Pons (tissue), 1 donor: ENCODE results near the gene NINJ1.
"Not testable (repeated sequence)": the region's sequence is repeated elsewhere in the genome, so short reads cannot be mapped to it uniquely, and the experiment has no call there.

Experiments used
- DNase-seq: peaks from one replicate; pipeline ENCODE4 v3.0.0-alpha.2; 2016; ENCODE audit warnings: low spot score

NINJ1 gene

DNA sequence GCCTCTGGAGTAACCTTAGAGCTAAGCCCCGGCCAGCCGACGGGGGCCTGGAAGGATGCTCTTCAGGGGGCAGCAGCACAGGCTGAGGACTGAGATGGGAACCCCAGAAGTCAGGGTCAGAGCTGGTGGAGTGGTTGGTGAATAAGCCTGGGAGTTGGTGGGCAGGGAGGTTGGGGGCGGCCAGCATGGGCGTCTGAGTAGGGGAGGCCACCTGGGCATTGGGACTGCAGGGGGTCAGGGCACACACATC, 14.4 kb downstream of the NINJ1 start:
- no peak for DNase-seq

DNA sequence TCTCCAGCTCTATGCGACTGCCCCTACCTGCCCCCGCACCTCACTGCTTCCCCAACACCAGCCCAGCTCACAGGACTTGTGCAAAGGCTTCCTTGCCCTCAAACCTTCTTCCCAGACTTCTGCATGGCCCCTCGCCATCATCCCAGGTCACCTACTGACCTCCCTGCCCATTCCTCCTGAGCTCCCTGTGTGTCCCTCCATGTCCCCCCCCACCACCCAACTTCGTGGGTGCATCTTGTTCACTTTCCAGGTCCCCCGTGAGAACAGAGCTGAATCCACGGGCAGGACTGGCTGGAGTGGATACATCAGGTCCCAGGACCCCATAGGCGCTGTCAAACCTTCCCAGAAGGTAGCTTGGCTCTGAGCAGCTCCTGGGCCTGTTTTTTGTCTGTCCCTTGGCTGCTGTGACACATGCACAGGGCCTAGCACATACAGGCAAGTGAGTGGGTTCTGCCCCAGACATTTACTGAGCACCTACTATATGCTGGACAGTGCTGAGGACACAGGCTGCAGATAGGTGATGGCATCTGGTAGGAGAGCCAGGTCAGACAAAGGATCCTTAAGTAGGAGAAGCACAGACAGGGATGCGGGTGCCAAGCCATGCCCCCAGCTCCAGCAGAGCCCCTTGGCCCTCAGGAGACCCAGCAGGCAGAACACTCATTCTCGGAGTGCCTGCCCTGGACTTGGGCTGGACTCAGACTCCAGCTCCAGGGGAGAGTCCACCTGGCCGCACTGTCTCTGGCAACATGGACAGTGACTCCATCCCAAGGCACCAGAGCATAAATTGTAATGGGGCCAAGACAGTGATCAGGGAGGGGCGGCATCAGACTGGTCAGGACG, 15.0 kb downstream of the NINJ1 start:
- DNase-seq = no peak

DNA sequence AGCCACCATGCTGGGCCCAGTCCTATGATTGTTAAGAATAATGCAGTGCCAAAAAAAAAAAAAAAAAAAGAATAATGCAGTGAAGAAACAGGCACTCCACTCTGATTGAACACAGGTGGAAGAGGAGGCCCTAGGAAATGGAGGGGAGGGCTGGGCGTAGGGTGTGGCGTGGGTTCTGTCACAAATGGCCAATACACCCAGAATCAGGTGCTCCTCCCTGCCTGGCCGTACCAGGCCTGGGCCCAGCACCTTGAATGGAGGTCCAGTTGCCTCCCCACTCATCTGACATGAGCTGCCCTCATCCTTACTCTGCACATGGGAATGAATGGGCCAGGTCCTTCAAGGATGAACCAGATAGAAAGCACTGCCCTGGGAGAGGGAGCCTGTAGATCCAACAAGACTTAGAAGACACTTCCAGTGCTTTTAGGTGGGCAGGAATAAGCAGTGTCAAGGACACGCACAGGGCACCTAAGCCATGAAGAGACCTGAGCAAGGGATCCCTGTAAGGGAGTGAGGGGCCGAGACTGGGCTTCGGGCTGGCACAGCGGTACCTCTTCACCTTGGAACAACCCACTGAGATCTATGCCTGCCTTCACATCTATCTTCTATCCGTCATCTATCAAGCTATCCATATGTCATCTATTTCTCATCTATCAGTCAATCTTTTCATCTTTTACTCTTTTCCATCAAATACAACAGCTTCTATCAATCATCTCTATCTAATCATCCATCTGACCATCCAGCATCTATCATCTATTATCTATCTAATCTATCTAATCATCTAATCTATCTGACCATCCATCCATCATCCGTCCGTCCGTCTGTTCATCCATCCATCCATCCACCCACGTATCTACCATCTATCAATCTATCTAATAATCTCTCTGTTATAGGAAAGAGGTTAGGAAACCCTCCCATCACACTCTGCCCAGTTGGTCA, 15.9 kb downstream of the NINJ1 start:
- DNase-seq = no peak

DNA sequence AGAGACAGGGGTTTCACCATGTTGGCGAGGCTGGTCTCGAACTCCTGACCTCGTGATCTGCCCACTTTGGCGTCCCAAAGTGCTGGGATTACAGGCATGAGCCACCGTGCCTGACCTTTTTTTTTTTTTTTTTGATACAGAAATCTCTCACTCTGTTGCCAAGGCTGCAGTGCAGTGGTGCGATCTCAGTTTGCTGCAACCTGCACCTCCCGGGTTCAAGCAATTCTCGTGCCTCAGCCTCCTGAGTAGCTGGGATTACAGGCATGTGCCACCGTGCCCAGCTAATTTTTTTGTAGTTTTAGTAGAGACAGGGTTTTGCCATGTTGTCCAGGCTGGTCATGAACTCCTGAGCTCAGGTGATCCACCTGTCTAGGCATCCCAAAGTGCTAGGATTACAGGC, 16.5 kb downstream of the NINJ1 start:
- DNase-seq = not testable (repeated sequence)

DNA sequence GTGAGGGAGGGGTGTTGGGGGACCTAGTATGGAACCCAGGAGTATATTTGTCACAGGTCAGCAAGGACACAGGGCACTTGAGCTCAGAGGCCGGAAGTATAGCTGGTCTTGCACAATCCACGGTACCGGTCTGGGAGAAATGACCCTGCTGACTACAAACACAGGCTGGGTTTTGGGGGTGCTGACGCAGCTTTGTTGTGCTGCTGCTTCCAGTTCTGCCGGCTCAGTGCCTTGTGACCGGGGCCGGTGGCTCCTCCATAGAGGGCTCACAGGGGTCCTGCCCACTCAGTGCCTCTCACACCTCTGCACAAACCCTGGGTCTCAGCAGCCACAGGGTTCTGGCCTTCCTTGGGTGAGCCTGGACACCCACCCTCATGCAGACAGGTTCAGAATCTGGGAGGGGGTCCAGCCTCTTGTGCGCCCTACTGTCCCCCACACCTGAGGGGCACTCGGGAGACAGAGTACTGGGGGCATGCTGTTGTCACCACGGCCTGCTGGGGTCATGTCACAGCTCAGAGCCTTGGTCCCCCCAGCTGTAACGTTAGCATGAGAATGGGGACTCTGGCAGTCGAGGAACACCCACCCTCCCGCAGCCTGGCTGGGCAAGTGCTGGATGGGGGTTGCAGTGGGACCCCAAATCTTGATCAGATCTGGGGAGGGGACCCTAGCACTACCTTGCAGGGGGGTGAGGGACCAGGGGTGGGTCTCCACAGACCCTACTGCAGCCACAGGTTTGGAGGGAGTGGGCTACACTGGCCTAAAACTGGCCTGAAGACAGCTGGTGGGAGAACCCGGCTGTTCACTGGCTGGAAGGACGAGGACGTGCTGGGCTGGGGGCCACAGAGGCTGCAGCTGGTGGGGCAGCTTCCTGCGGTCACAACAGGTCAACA, 17.7 kb downstream of the NINJ1 start:
- peak; percentile 73 for DNase-seq

DNA sequence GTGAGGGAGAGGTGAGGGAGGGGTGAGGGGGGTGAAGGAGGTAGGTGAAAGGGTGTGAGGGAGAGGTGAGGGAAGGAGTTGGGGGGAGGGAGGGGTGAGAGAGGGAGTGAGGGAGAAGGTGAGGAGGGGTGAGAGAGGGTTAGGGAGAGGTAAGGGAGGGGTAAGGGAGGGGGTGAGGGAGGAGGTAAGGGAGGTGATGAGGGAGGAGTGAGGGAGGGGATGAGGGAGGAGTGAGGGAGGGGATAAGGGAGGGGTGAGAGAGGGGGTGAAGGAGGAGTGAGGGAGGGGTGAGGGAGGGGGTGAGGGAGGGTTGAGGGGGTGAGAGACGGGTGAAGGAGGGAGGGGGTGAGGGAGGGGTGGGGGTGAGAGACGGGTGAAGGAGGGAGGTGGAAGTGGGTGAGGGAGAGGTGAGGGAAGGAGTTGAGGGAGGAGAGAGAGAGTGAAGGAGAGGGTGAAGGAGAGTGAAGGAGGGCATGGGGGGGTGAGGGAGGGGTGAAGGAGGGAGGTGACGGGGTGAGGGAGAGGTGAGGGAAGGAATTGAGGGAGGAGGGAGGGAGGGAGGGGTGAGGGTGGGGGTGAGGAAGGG, 18.5 kb downstream of the NINJ1 start:
- DNase-seq = no peak

DNA sequence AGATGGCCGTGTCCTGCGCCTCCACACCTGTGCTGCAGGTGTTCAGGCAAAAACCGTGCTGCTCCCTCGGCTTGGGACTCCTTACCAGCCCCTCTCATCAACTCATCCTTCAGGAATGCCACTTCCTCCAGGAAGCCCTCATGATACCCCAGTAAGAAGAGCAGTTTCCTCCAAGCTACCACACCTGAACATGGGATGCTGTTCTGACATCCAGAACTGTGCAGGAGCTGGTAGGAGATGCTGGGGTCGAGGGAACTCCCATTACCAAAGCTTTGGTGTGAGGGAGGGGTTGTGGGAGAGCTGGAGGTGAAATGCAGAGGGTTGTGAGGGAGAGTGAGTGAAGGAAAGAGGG, 19.1 kb downstream of the NINJ1 start:
- no peak for DNase-seq

DNA sequence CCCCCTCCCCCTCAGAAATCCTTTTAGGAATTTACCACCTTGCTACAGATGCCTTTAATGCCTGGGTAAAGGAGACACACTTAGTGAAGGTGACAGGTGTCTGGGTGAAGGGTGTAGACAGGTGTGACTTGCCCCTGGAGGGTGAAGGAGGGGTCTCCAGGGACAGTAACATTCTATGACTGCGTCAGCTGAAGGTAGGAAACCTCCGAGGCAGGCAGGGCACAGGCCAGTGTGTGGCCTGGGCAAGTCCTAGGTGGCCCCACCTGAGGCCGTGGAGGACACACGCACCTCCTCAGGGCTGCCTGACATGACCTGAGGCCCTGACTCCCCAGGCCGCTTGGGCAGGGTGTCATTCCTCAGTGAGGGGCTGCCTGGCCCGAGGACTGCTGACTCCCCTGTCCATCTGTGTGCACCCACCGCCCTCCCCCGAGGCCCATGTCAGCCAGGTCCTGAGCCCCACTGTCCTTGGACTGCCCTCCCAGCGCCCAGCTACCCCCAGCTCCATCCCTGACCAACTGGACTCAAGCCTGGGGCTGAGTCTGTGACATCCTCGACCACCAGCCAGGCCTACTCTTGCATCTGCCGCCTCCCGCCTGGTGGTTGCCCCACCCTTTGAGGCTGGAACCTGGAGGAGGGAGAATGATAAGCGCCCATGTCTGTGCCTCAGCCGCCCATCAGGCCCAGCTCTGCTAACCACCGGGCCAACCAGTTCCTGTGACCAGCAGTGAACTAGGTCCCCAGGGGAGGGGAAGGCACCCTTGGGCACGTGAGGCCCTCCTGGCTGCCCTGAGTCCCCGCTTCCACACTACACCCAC, 19.7 kb downstream of the NINJ1 start:
- DNase-seq = no peak

DNA sequence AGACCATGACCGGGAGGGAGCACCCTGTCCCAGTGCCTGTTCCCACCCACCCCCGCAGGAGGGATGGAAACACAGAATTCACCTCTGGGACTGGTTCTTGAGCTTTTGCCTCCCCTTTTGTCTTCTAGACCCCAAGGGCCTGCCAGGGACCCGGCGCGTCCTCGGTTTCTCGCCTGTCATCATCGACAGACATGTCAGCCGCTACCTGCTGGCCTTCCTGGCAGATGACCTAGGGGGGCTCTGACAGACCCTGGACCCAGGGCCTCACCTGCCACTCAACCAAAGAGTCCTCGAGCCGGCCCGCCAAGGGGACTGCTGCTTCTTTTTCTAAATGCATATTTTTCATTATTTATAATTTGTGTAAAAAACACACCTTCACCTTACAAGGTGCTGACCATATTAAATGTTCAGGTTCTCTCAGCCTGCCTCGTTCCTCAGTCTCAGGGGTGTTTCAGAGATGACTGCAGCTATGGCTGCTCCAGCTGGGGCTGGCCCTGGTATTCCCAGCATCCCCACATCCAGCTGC, 21.1 kb downstream of the NINJ1 start:
- no peak for DNase-seq

DNA sequence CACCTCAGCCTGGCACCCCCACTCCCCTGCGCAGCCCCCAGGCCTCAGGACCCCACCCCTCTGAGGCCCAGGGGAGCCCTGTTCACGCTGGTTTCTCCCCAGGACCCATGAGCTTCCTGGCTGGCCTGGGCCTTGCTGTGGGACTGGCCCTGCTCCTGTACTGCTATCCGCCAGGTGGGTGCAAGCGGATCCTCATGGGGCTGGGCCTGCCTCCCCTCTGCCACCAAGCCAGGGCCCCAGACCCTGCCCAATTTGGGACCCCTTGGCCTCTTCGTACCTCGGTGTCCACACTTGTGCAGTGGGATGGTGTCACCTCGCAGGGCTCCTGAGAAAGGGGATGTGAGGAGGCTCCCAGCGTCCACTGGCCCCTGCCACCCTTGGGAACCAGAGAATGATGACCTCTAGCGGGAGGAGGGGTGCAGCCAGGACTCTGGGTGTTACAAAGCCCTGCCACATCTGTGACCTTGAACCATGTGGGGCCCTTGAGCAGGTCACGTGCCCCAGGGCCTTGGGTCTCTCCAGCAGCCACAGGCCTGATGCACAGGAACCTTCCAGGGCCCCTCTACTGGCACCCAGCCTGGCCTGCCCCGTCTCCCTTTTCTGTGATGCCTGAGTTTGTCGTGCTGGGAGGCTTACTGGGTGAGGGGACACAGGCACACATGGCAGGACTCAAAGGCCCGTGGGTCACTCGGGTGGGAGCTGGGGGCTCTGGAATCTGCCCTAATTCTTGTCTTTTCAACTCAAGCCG, 21.8 kb downstream of the NINJ1 start:
- DNase-seq = no peak

DNA sequence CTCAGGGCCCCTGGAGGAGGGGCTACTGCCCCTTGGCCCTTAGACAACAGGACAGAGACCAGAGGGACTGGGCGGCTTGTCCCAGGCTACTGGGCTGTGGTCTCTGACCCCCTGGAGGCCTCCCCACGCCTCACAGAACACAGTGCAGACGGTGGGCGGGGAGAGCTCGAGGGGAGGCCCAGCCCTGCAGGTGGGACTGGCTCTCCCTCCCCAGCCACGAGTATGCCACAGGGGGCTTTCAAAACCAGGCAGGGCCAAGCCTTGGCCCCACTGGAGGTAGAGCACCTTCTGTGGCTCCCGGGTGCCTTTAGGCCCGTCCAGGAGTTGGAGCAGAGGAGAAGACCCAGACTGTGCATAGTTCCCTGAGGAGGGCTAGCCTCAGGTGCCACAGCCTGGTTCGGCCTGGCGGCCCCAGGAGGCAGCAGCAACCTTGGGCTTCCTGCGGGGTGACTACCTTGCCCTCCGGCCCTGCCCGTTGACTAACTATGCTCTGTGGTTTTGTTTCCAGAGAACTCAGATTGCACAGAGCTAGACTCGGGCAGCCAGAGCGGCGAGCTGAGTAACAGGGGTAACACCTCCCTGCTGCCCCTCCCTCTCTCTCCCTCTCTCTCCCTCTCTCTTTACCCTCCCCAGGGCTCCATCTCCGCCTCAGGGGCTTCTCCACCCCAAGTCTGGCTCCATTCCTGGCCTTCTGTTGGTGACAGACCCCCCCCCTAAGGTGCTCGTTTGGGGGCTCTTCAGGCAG, 22.5 kb downstream of the NINJ1 start:
- DNase-seq = no peak

DNA sequence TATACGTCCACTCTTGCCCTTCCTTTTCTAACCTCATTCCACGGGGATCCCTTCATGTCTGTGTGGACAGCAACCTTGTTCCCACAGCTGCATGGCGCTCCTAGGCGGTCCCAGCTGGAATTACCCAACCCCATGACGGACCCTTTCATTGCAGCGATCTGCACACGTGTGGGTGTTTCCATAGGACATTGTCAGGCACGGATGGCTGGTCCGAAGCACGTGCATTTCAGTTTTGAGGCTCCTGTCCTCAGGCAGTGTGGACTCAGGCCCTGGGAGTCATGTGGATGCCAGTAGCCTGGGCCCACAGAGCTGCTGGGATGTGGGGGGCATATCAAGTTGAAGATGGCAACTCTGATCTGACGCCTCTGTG, 23.1 kb downstream of the NINJ1 start:
- no peak for DNase-seq

DNA sequence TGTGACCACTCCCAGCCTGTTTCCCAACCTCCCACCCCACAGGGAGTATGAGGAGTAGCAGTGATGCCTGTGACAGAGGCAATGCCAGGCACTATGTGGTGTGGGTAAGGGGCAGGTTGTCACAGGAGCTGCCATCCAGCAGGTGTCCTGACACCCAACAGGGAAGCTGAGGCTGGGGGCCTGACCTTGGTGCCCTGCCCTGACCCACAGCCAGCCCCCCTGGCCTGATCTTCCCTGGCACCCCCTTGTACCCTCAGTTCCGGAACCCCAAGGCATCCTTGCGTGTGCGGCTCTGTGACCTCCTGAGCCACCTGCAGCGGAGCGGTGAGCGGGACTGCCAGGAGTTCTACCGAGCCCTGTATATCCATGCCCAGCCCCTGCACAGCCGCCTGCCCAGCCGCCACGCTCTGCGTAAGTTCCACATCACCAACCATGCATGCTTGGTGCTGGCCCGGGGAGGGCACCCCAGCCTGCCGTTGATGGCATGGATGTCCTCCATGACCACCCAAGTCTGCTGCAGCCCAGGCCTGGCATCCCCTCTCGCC, 23.7 kb downstream of the NINJ1 start:
- no peak for DNase-seq

DNA sequence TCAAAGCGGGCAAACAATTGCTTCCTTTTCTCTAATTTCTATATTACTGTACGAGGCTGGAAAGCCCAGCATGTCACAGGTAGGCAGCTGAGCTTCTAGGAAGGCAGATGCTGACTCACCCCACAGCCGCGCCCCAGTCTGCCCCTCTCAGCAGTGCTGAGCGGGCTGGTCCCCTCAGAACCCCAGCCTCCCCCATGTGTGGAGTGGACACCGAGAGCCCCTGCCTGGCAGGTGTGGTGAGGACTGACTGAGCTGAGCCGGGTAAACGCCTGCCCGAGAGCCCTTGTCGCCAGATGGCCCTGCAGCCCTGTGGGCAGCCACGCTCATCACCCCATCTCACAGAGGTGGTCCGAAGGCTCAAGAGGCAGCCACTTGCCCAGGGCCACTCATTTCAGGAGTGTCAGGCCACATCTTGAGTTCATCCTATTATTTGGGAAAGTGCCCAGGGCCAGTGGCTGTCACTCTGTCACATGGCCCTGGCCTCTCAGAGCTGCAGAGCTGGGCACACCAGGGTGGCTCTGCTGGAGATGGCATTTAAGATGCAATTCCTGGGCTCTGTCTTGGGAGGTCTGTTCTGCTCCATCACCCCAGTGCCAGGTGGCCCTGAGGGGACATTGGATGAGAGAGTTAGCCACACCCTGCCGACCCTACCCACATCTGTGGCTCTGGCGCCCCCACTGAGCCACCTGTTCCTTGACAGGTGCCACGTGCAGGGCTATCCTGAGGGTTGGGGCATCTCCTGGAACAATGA, 25.6 kb downstream of the NINJ1 start:
- no peak for DNase-seq

DNA sequence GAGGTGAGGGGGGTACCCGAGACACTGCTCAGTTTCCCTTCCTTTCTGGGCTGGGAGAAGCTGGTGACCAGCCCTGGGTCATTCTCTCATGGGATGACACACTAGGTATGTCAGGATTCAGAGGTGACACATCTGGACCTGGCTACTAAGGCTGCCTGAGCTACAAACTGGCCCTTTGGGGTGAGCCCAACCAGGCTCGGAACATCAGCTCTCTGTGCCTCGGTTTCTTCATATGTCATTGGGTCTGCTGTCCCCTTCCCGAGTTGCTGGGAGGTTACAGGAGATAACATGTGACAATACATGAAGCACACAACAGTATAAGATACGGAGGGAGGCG, 26.3 kb downstream of the NINJ1 start:
- DNase-seq = no peak

DNA sequence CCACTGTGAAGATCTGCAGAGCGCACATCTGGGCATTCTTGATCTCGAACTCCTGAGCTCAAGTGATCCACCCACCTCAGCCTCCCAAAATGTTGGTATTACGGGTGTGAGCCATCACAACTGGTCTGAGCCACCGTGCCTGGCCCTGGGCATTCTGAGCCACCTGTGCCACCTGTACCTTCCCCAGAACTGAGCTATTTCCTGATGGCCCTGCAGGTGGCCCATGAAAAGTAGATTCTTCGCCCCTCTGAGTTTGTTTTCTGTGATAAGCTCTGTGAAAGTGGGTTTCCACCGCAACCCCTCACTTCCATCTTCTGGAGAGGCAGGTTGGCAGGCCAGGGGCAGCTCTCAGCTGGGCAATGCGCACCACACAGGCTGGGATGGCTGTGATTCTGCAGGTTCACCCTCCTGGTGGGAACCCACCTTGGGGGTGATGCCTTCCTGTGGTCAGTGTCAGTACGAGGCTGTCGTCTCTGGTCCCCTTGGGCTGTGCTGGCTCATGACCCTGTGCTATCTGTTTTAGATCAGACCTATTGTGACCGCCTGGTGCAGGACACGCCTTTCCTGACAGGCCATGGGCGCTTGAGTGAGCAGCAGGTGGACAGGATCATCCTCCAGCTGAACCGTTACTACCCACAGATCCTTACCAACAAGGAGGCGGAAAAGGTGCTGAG, 26.8 kb downstream of the NINJ1 start:
- no peak for DNase-seq

DNA sequence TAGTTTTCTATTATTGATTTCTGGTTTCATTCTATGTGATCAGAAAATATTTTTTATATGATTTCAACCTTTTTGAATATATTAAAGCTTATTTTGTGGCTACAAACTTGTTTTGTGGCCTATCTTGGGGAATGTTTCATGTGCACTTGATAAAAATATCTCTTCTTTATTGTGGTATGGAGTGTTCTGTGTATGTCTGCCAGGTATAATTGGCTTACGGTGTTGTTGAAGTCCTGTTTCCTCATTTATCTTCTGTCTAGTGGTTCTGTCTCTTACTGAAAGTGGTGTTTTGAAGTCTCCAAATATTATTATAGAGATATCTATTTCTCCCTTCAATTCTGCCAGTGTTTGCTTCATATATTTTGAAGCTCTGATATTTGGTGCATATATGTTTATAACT, 28.4 kb downstream of the NINJ1 start:
- DNase-seq = no peak

DNA sequence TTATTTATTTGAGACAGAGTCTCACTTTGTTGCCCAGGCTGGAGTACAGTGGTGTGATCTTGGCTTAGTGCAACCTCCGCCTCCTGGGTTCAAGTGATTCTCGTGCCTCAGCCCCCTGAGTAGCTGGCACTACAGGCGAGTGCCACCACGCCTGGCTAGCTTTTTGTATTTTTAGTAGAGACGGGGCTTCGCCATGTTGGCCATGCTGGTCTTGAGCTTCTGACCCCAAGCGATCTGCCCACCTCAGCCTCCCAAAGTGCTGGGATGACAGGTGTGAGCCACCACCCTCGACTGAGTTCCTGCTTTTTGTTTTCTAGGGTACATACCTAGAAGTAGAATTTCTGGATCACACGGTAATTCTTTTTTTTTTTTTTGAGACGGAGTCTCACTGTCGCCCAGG, 33.0 kb downstream of the NINJ1 start:
- DNase-seq = not testable (repeated sequence)
